Measurements from ENCODE around the gene TSC22D4. TPM values are rescaled to one million over a fixed set of nuclear protein-coding genes. Genes with fewer than 3 reads are reported as not detected.
A peak's percentile ranks its signal among the peaks of the same experiment; 100 is the strongest.

TSC22D4 gene
- polyA plus RNA-seq, 3 donors, result 23.8 to 91.5 (median 26.3) TPM

- no peak for DNase-seq
- TF ChIP-seq CTCF (IDR thresholded peaks at IDR 0.05), result no peak
- no peak overlapping the region for H3K4me2 ChIP-seq (replicated peaks; ENCODE audit: extremely low read depth, low read length, poor library complexity, severe bottlenecking)
- H3K9ac ChIP-seq (ENCODE audit: insufficient read depth, low read length, poor library complexity, severe bottlenecking), result no peak overlapping the region
- Mint-ChIP-seq H3K4me1 (peaks cover 46% of the 10 kb centered on the region), H3K36me3 (peaks cover 0 to 2% of the 10 kb centered on the region in 2 donors), H3K27me3 (ENCODE audit: low read depth in 3 of 3) (peaks cover 0 to 1% (median 0%) of the 10 kb centered on the region in 3 donors), H3K4me3 (no peak overlapping the region), H3K9me3 (peaks cover 0 to 2% (median 0%) of the 10 kb centered on the region in 7 donors), H3K27ac (peak overlapping the region in 4 of 7 donors; percentile 25 to 83 (median 36))
- no peak overlapping the region for H3K27ac ChIP-seq (ENCODE audit: low read depth in 1 of 2, low read length in 2 of 2)
- H3K4me3 ChIP-seq (replicated peaks in 1 of 3; ENCODE audit: low read depth in 2 of 3, low read length in 3 of 3), result no peak overlapping the region
- 43% methylated on average over 1 of the region's 2 CpGs for WGBS (ENCODE audit: insufficient coverage)
- no peak overlapping the region for H2AFZ ChIP-seq (ENCODE audit: insufficient read depth, low read depth, low read length, poor library complexity, severe bottlenecking)
- H3K4me1 ChIP-seq (ENCODE audit: control insufficient read depth in 1 of 2, insufficient read depth in 2 of 2, low read length in 2 of 2), result peaks cover 33 to 41% of the 10 kb centered on the region in 2 donors
- intact Hi-C loops (cut with micrococcal nuclease), result no loop called here
- H3K36me3 ChIP-seq (replicated peaks in 1 of 2; ENCODE audit: control insufficient read depth in 1 of 2, insufficient read depth in 2 of 2, low read length in 2 of 2), result no peaks in the 10 kb centered on the region
- H4K20me1 ChIP-seq (ENCODE audit: insufficient read depth, low read length), result no peaks in the 10 kb centered on the region
- H3K79me2 ChIP-seq (ENCODE audit: insufficient read depth, low read length), result no peaks in the 10 kb centered on the region
- no peaks in the 10 kb centered on the region for H3K9me3 ChIP-seq (replicated peaks in 1 of 2; ENCODE audit: control insufficient read depth in 1 of 2, insufficient read depth in 1 of 2, low read length in 2 of 2)
- no peaks in the 10 kb centered on the region for H3K27me3 ChIP-seq (ENCODE audit: control insufficient read depth in 2 of 2, insufficient read depth in 2 of 2, low read length in 2 of 2)
These were observed 33.0 kb downstream of the TSC22D4 start for GRCh38 chr7:100446040-100446439.

- no peak for TF ChIP-seq CTCF (IDR thresholded peaks at IDR 0.05)
- WGBS (ENCODE audit: insufficient coverage), result 38% methylated on average over 8 of the region's 14 CpGs
- Histone ChIP-seq H3K79me2 (ENCODE audit: insufficient read depth, low read length) (no peaks in the 10 kb centered on the region), H3K27me3 (ENCODE audit: control insufficient read depth in 2 of 2, insufficient read depth in 2 of 2, low read length in 2 of 2) (no peaks in the 10 kb centered on the region), H3K9ac (ENCODE audit: insufficient read depth, low read length, poor library complexity, severe bottlenecking) (no peak overlapping the region), H2AFZ (ENCODE audit: insufficient read depth, low read depth, low read length, poor library complexity, severe bottlenecking) (peak overlapping the region; percentile 3), H3K27ac (ENCODE audit: low read depth in 1 of 2, low read length in 2 of 2) (peak overlapping the region; percentile 25 to 53), H4K20me1 (ENCODE audit: insufficient read depth, low read length) (no peaks in the 10 kb centered on the region), H3K4me3 (replicated peaks in 1 of 3; ENCODE audit: low read depth in 2 of 3, low read length in 3 of 3) (no peak overlapping the region), H3K4me2 (replicated peaks; ENCODE audit: extremely low read depth, low read length, poor library complexity, severe bottlenecking) (peak overlapping the region; percentile 23), H3K36me3 (replicated peaks in 1 of 2; ENCODE audit: control insufficient read depth in 1 of 2, insufficient read depth in 2 of 2, low read length in 2 of 2) (no peaks in the 10 kb centered on the region), H3K4me1 (ENCODE audit: control insufficient read depth in 1 of 2, insufficient read depth in 2 of 2, low read length in 2 of 2) (peaks cover 23 to 31% of the 10 kb centered on the region in 2 donors), H3K9me3 (replicated peaks in 1 of 2; ENCODE audit: control insufficient read depth in 1 of 2, insufficient read depth in 1 of 2, low read length in 2 of 2) (no peaks in the 10 kb centered on the region)
- Mint-ChIP-seq H3K36me3 (peaks cover 0 to 2% of the 10 kb centered on the region in 2 donors), H3K27me3 (ENCODE audit: low read depth in 3 of 3) (peaks cover 0 to 1% (median 0%) of the 10 kb centered on the region in 3 donors), H3K27ac (peak overlapping the region; percentile 76 to 95 (median 89)), H3K9me3 (peaks cover 0 to 2% (median 0%) of the 10 kb centered on the region in 7 donors), H3K4me1 (peaks cover 37% of the 10 kb centered on the region), H3K4me3 (peak overlapping the region; percentile 12 to 33)
- peak; percentile 81 to 92 (median 85) for DNase-seq
- intact Hi-C loops (cut with micrococcal nuclease), result loop anchor here in 1 of 2 donors (2.0 kb wide), 1 partner anchor 16 kb away; the partner anchor contains the start of genes MEPCE and ZCWPW1
These were observed 34.4 kb downstream of the TSC22D4 start for GRCh38 chr7:100444311-100445278.

Data from CD14-positive monocyte (primary cell).